Measurements from ENCODE around the gene MFAP5.
"Not testable (repeated sequence)": the region's sequence is repeated elsewhere in the genome, so short reads cannot be mapped to it uniquely, and the experiment has no call there.

MFAP5 gene

GRCh38 chr12:8636581-8636980 lies 26.0 kb downstream of the MFAP5 start:
- Histone ChIP-seq H3K9ac (ENCODE audit: low read length in 5 of 5) (no peak overlapping the region), H3K27ac (ENCODE audit: low read depth, low read length) (no peak overlapping the region), H3K36me3 (ENCODE audit: control insufficient read depth in 5 of 5, insufficient read depth in 5 of 5, low read length in 5 of 5) (peaks cover 0 to 3% (median 0%) of the 10 kb centered on the region in 5 donors), H3K27me3 (ENCODE audit: control insufficient read depth in 5 of 5, insufficient read depth in 4 of 5, low read length in 5 of 5) (no peaks in the 10 kb centered on the region), H3K4me1 (ENCODE audit: control insufficient read depth in 5 of 5, insufficient read depth in 5 of 5, low read length in 5 of 5) (no peaks in the 10 kb centered on the region), H3K9me3 (ENCODE audit: control insufficient read depth in 5 of 5, low read length in 5 of 5) (no peaks in the 10 kb centered on the region), H3K4me3 (ENCODE audit: low read depth in 1 of 5, low read length in 5 of 5) (no peak overlapping the region)

- H3K9me3 ChIP-seq (ENCODE audit: control insufficient read depth in 5 of 5, low read length in 5 of 5); H3K9ac ChIP-seq (ENCODE audit: low read length in 5 of 5); H3K4me3 ChIP-seq (ENCODE audit: low read depth in 1 of 5, low read length in 5 of 5); H3K4me1 ChIP-seq (ENCODE audit: control insufficient read depth in 5 of 5, insufficient read depth in 5 of 5, low read length in 5 of 5); H3K27me3 ChIP-seq (ENCODE audit: control insufficient read depth in 5 of 5, insufficient read depth in 4 of 5, low read length in 5 of 5); H3K27ac ChIP-seq (ENCODE audit: low read depth, low read length); H3K36me3 ChIP-seq (ENCODE audit: control insufficient read depth in 5 of 5, insufficient read depth in 5 of 5, low read length in 5 of 5): not testable (repeated sequence)
Observed at GRCh38 chr12:8636007-8636346, 26.6 kb downstream of the MFAP5 start.

GRCh38 chr12:8635342-8636006 lies 27.2 kb downstream of the MFAP5 start:
- H3K4me3 ChIP-seq (ENCODE audit: low read depth in 1 of 5, low read length in 5 of 5); H3K27ac ChIP-seq (ENCODE audit: low read depth, low read length); H3K9me3 ChIP-seq (ENCODE audit: control insufficient read depth in 5 of 5, low read length in 5 of 5); H3K36me3 ChIP-seq (ENCODE audit: control insufficient read depth in 5 of 5, insufficient read depth in 5 of 5, low read length in 5 of 5); H3K4me1 ChIP-seq (ENCODE audit: control insufficient read depth in 5 of 5, insufficient read depth in 5 of 5, low read length in 5 of 5); H3K27me3 ChIP-seq (ENCODE audit: control insufficient read depth in 5 of 5, insufficient read depth in 4 of 5, low read length in 5 of 5); H3K9ac ChIP-seq (ENCODE audit: low read length in 5 of 5): not testable (repeated sequence)

GRCh38 chr12:8630131-8630530 lies 32.5 kb downstream of the MFAP5 start:
- Histone ChIP-seq H3K4me3 (ENCODE audit: low read depth in 1 of 5, low read length in 5 of 5) (no peak overlapping the region), H3K36me3 (ENCODE audit: control insufficient read depth in 5 of 5, insufficient read depth in 5 of 5, low read length in 5 of 5) (no peaks in the 10 kb centered on the region), H3K9ac (ENCODE audit: low read length in 5 of 5) (no peak overlapping the region), H3K27ac (ENCODE audit: low read depth, low read length) (no peak overlapping the region), H3K9me3 (ENCODE audit: control insufficient read depth in 5 of 5, low read length in 5 of 5) (no peaks in the 10 kb centered on the region), H3K27me3 (ENCODE audit: control insufficient read depth in 5 of 5, insufficient read depth in 4 of 5, low read length in 5 of 5) (no peaks in the 10 kb centered on the region), H3K4me1 (ENCODE audit: control insufficient read depth in 5 of 5, insufficient read depth in 5 of 5, low read length in 5 of 5) (peaks cover 0 to 4% (median 0%) of the 10 kb centered on the region in 5 donors)

GRCh38 chr12:8629486-8630033 lies 33.1 kb downstream of the MFAP5 start:
- Histone ChIP-seq H3K27ac (ENCODE audit: low read depth, low read length) (no peak overlapping the region), H3K4me1 (ENCODE audit: control insufficient read depth in 5 of 5, insufficient read depth in 5 of 5, low read length in 5 of 5) (peaks cover 0 to 4% (median 0%) of the 10 kb centered on the region in 5 donors), H3K36me3 (ENCODE audit: control insufficient read depth in 5 of 5, insufficient read depth in 5 of 5, low read length in 5 of 5) (no peaks in the 10 kb centered on the region), H3K9ac (ENCODE audit: low read length in 5 of 5) (no peak overlapping the region), H3K27me3 (ENCODE audit: control insufficient read depth in 5 of 5, insufficient read depth in 4 of 5, low read length in 5 of 5) (no peaks in the 10 kb centered on the region), H3K4me3 (ENCODE audit: low read depth in 1 of 5, low read length in 5 of 5) (no peak overlapping the region), H3K9me3 (ENCODE audit: control insufficient read depth in 5 of 5, low read length in 5 of 5) (no peaks in the 10 kb centered on the region)

- Histone ChIP-seq H3K36me3 (ENCODE audit: control insufficient read depth in 5 of 5, insufficient read depth in 5 of 5, low read length in 5 of 5) (no peaks in the 10 kb centered on the region), H3K4me1 (ENCODE audit: control insufficient read depth in 5 of 5, insufficient read depth in 5 of 5, low read length in 5 of 5) (peaks cover 0 to 4% (median 0%) of the 10 kb centered on the region in 5 donors), H3K4me3 (ENCODE audit: low read depth in 1 of 5, low read length in 5 of 5) (no peak overlapping the region), H3K9ac (ENCODE audit: low read length in 5 of 5) (no peak overlapping the region), H3K9me3 (ENCODE audit: control insufficient read depth in 5 of 5, low read length in 5 of 5) (no peaks in the 10 kb centered on the region), H3K27ac (ENCODE audit: low read depth, low read length) (no peak overlapping the region), H3K27me3 (ENCODE audit: control insufficient read depth in 5 of 5, insufficient read depth in 4 of 5, low read length in 5 of 5) (no peaks in the 10 kb centered on the region)
Observed at GRCh38 chr12:8628731-8629130, 33.9 kb downstream of the MFAP5 start.

- not testable (repeated sequence) for H3K27ac ChIP-seq (ENCODE audit: low read depth, low read length); H3K4me3 ChIP-seq (ENCODE audit: low read depth in 1 of 5, low read length in 5 of 5); H3K9me3 ChIP-seq (ENCODE audit: control insufficient read depth in 5 of 5, low read length in 5 of 5); H3K9ac ChIP-seq (ENCODE audit: low read length in 5 of 5); H3K36me3 ChIP-seq (ENCODE audit: control insufficient read depth in 5 of 5, insufficient read depth in 5 of 5, low read length in 5 of 5); H3K4me1 ChIP-seq (ENCODE audit: control insufficient read depth in 5 of 5, insufficient read depth in 5 of 5, low read length in 5 of 5); H3K27me3 ChIP-seq (ENCODE audit: control insufficient read depth in 5 of 5, insufficient read depth in 4 of 5, low read length in 5 of 5)
Observed at GRCh38 chr12:8624750-8625149, 37.9 kb downstream of the MFAP5 start.

GRCh38 chr12:8622646-8623045 lies 40.0 kb downstream of the MFAP5 start:
- Histone ChIP-seq H3K9ac (ENCODE audit: low read length in 5 of 5) (no peak overlapping the region), H3K27me3 (ENCODE audit: control insufficient read depth in 5 of 5, insufficient read depth in 4 of 5, low read length in 5 of 5) (no peaks in the 10 kb centered on the region), H3K9me3 (ENCODE audit: control insufficient read depth in 5 of 5, low read length in 5 of 5) (no peaks in the 10 kb centered on the region), H3K36me3 (ENCODE audit: control insufficient read depth in 5 of 5, insufficient read depth in 5 of 5, low read length in 5 of 5) (no peaks in the 10 kb centered on the region), H3K4me3 (ENCODE audit: low read depth in 1 of 5, low read length in 5 of 5) (no peak overlapping the region), H3K4me1 (ENCODE audit: control insufficient read depth in 5 of 5, insufficient read depth in 5 of 5, low read length in 5 of 5) (no peaks in the 10 kb centered on the region), H3K27ac (ENCODE audit: low read depth, low read length) (no peak overlapping the region)

GRCh38 chr12:8615206-8615605 lies 47.4 kb downstream of the MFAP5 start:
- H3K27ac ChIP-seq (ENCODE audit: low read depth, low read length), result no peak overlapping the region
- no peaks in the 10 kb centered on the region for H3K36me3 ChIP-seq (ENCODE audit: control insufficient read depth in 5 of 5, insufficient read depth in 5 of 5, low read length in 5 of 5)
- H3K4me1 ChIP-seq (ENCODE audit: control insufficient read depth in 5 of 5, insufficient read depth in 5 of 5, low read length in 5 of 5), result no peaks in the 10 kb centered on the region
- H3K4me3 ChIP-seq (ENCODE audit: low read depth in 1 of 5, low read length in 5 of 5), result no peak overlapping the region
- H3K9me3 ChIP-seq (ENCODE audit: control insufficient read depth in 5 of 5, low read length in 5 of 5), result no peaks in the 10 kb centered on the region
- H3K9ac ChIP-seq (ENCODE audit: low read length in 5 of 5), result no peak overlapping the region
- no peaks in the 10 kb centered on the region for H3K27me3 ChIP-seq (ENCODE audit: control insufficient read depth in 5 of 5, insufficient read depth in 4 of 5, low read length in 5 of 5)

GRCh38 chr12:8613881-8614280 lies 48.7 kb downstream of the MFAP5 start:
- H3K9me3 ChIP-seq (ENCODE audit: control insufficient read depth in 5 of 5, low read length in 5 of 5); H3K4me3 ChIP-seq (ENCODE audit: low read depth in 1 of 5, low read length in 5 of 5); H3K4me1 ChIP-seq (ENCODE audit: control insufficient read depth in 5 of 5, insufficient read depth in 5 of 5, low read length in 5 of 5); H3K27ac ChIP-seq (ENCODE audit: low read depth, low read length); H3K9ac ChIP-seq (ENCODE audit: low read length in 5 of 5); H3K36me3 ChIP-seq (ENCODE audit: control insufficient read depth in 5 of 5, insufficient read depth in 5 of 5, low read length in 5 of 5); H3K27me3 ChIP-seq (ENCODE audit: control insufficient read depth in 5 of 5, insufficient read depth in 4 of 5, low read length in 5 of 5): not testable (repeated sequence)
